Type B pancreatic cell (in vitro differentiated cells): Measurements from ENCODE around the gene ZSCAN10. TPM values are rescaled to one million over a fixed set of nuclear protein-coding genes. Genes with fewer than 3 reads are reported as not detected.
A peak's percentile ranks its signal among the peaks of the same experiment; 100 is the strongest.

Source experiments
- DNase-seq: peaks from one replicate; pipeline ENCODE4 v3.0.0; 2021; ENCODE audit warnings: mixed read lengths; ENCODE audit not compliant: unreplicated experiment; ENCODE audit errors: extremely low spot score
- H3K27ac Mint-ChIP-seq: 2 replicates; pipeline ENCODE4 v1.8.0; 2021; ENCODE audit warnings: mild to moderate bottlenecking, mixed read lengths
- H3K27me3 Mint-ChIP-seq: 2 replicates; pipeline ENCODE4 v1.8.0; 2021; ENCODE audit warnings: mixed read lengths
- H3K36me3 Mint-ChIP-seq: 2 replicates; pipeline ENCODE4 v1.8.0; 2021; ENCODE audit warnings: mixed read lengths
- H3K4me1 Mint-ChIP-seq: one replicate; pipeline ENCODE4 v1.8.0; 2021; ENCODE audit warnings: mixed read lengths; ENCODE audit not compliant: unreplicated experiment
- H3K4me3 Mint-ChIP-seq: 2 replicates; pipeline ENCODE4 v1.8.0; 2021; ENCODE audit warnings: mild to moderate bottlenecking, mixed read lengths
- H3K9me3 Mint-ChIP-seq: 2 replicates; pipeline ENCODE4 v1.8.0; 2021; ENCODE audit warnings: mixed read lengths
- CTCF ChIP-seq: fragments of 200-600 bp; sonication (generic); conservative IDR thresholded peaks from 2 replicates; pipeline ENCODE4 v1.5.0; 2021; ENCODE audit warnings: antibody characterized with exemption, mild to moderate bottlenecking
- long read RNA-seq: library from polyadenylated mRNA; unstranded; transcript quantifications from one replicate; pipeline ENCODE4 v2.0.0, GENCODE V29; 2020
- total RNA-seq: library from RNA; stranded (reverse); gene quantifications from 2 replicates; pipeline ENCODE4 v1.2.1, GENCODE V29; 2021; ENCODE audit warnings: low replicate concordance

ZSCAN10 gene
- not detected in 2 replicates for total RNA-seq
- long read RNA-seq, result 0 reads

- peak within 1 kb of the TSS; percentile 54 for H3K27ac Mint-ChIP-seq
Observed at GRCh38 chr16:3098459-3099394, at the start of gene ZSCAN10. TSS of gene ZSCAN10 (minus strand) at chr16:3099294. CDS start at chr16:3092937, 6,357 bp downstream.

GRCh38 chr16:3148256-3149192 lies 49.4 kb upstream of the ZSCAN10 start:
- no peaks in the 10 kb centered on the region for H3K9me3 Mint-ChIP-seq
- DNase-seq, result no peak
- H3K36me3 Mint-ChIP-seq, result no peaks in the 10 kb centered on the region
- peaks cover 18% of the 10 kb centered on the region for H3K4me1 Mint-ChIP-seq
- peak overlapping the region; percentile 91 for H3K4me3 Mint-ChIP-seq
- no peak for TF ChIP-seq CTCF
- peak overlapping the region; percentile 73 for H3K27ac Mint-ChIP-seq
- peaks cover 15% of the 10 kb centered on the region for H3K27me3 Mint-ChIP-seq

More at GRCh38 chr16:3098459-3099394, at the start of gene ZSCAN10:
- no peak for DNase-seq
- Mint-ChIP-seq H3K4me3 (peak within 1 kb of the TSS; percentile 86), H3K9me3 (no peaks in the 10 kb centered on the region), H3K27me3 (peaks cover 56% of the 10 kb centered on the region), H3K36me3 (no peaks in the 10 kb centered on the region), H3K4me1 (peaks cover 23% of the 10 kb centered on the region)
- no peak for TF ChIP-seq CTCF

- Mint-ChIP-seq H3K4me1 (peaks cover 16% of the 10 kb centered on the region), H3K27ac (no peak overlapping the region), H3K4me3 (no peak overlapping the region), H3K9me3 (no peaks in the 10 kb centered on the region), H3K36me3 (no peaks in the 10 kb centered on the region), H3K27me3 (peaks cover 13% of the 10 kb centered on the region)
- DNase-seq, result no peak
- no peak for TF ChIP-seq CTCF
Observed at GRCh38 chr16:3147757-3148104, 48.6 kb upstream of the ZSCAN10 start.

- peaks cover 8% of the 10 kb centered on the region for H3K27me3 Mint-ChIP-seq
- DNase-seq, result no peak
- TF ChIP-seq CTCF, result no peak
- no peaks in the 10 kb centered on the region for H3K9me3 Mint-ChIP-seq
- H3K4me3 Mint-ChIP-seq, result no peak overlapping the region
- H3K36me3 Mint-ChIP-seq, result peaks cover 4% of the 10 kb centered on the region
- peaks cover 10% of the 10 kb centered on the region for H3K4me1 Mint-ChIP-seq
- H3K27ac Mint-ChIP-seq, result no peak overlapping the region
Observed at GRCh38 chr16:3147046-3147756, 48.1 kb upstream of the ZSCAN10 start.

- no peak for TF ChIP-seq CTCF
- Mint-ChIP-seq H3K36me3 (peaks cover 6% of the 10 kb centered on the region), H3K4me1 (peaks cover 2% of the 10 kb centered on the region), H3K4me3 (no peak overlapping the region), H3K27me3 (peaks cover 2% of the 10 kb centered on the region), H3K9me3 (no peaks in the 10 kb centered on the region), H3K27ac (no peak overlapping the region)
- DNase-seq, result no peak
Observed at GRCh38 chr16:3145660-3146059, 46.6 kb upstream of the ZSCAN10 start.
